GM18867 (cell line): Measurements from ENCODE around the gene CADPS.

ENCODE experiments used
- ATAC-seq: cut with Tn5 transposase; IDR thresholded peaks from one replicate; pipeline ENCODE4 v1.9.1; 2021; ENCODE audit warnings: mild to moderate bottlenecking, moderate library complexity; ENCODE audit not compliant: unreplicated experiment

The CADPS gene

DNA sequence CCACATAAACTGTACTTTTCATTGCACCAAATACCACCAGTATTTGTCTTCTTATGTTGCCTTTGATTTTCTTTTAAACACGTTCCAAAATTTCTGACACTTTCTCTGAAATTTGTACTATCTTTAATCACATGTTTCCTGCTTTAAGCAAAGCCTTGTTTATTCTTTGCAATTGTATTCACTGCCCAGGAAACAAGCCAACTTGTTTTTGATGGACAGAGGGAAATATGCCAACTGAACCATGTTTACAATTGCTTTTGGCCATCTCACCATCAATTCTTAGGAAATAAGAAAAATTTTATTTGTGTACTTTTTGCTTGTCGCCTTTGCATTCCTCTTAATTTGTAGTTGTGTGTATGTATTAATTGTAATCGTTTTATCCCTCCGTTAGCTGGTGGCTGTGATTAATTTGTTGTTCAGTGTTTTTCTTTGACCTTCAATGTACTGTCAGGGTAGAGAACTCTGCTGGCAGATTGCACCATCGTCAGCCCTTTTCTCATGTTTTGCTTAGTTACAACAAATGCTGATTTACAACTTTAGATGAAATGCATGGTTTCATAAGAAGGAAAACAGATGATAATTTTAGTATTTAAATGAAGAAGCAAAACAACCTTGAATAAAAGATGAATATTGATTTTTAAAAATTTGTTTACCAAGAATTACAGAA, 482.5 kb downstream of the CADPS start:
- no peak for ATAC-seq

DNA sequence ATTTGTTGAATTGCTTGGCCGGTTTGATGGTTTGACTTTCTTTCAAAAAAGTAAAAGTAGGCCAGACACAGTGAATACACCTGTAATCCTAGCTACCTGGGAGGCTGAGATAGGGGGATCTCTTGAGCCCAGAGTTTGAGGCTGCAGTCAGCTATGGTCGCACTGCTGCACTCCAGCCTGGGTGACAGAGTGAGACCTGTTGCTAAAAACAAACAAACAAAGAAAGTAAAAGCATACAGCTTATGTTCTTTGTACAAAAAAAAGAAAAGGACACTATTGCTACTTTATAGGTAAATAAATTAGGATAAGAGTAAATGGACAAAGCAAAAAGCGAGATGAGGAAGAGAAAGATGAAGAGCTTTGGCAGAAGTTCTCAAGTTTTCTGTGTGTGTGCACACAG, 488.0 kb downstream of the CADPS start:
- no peak for ATAC-seq

DNA sequence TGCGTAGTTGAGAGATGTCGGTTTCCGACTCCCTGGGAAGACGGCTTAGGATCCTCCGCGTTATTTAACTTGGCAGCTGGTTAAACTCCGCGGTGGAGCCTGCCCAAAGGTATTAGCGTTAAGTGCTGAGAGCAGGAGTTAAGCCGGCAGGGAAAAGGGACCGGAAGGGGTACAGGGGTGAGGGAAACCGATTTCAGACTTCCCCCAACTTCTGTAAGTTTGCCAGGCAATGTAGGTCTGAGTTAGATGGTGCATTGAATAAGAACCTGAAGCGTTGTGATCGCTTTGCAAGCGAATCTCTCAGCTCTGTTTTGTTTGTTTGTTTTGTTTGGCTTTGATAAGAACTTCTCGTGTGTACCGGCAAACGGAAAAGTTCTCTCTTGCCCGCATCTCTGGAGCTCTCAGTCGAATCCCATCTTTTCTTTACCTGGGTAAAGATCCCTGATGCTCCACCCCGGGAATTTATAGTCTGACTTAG, 495.9 kb downstream of the CADPS start:
- ATAC-seq = no peak

DNA sequence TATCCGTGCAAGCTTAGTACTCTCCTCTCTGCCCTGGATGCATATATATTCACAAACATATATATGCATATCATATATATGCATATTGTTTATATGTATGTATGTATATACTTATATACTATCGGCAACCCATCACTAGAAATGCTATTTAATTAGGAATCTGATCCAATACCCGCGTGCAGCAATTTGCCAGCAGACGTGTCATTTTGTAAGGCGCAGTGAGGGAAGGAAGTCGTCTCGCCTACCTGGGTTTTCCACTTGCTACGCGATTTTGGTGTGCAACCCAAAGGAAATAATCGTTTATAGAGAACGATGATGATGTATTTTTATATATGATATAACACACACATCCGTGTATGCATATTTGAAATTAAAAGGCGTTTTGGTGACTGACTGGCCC, 496.3 kb downstream of the CADPS start:
- ATAC-seq = no peak

DNA sequence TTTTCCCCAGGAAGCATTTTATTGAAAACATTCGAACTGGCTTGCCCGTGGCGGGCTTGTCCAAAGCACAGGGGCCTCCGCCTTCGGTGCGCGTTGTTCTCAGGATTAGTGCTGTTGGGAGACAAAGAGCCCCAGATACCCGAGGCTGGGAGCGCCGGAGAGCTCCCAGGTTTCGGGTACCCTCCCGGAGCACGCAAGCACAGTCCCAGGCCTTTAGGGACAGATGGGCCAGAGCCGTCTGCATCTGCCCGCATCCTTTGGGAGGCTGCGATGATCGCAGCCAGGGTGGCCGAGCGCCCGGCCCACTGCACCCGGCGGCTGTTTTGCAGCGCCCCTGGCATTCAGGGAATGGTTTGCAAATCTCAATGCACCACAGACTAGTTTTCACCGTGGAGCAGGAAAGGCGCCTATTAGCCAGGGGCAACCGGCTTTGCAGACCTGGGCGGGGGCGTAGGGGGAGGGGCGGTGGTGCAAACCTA, 496.9 kb downstream of the CADPS start:
- ATAC-seq = no peak

DNA sequence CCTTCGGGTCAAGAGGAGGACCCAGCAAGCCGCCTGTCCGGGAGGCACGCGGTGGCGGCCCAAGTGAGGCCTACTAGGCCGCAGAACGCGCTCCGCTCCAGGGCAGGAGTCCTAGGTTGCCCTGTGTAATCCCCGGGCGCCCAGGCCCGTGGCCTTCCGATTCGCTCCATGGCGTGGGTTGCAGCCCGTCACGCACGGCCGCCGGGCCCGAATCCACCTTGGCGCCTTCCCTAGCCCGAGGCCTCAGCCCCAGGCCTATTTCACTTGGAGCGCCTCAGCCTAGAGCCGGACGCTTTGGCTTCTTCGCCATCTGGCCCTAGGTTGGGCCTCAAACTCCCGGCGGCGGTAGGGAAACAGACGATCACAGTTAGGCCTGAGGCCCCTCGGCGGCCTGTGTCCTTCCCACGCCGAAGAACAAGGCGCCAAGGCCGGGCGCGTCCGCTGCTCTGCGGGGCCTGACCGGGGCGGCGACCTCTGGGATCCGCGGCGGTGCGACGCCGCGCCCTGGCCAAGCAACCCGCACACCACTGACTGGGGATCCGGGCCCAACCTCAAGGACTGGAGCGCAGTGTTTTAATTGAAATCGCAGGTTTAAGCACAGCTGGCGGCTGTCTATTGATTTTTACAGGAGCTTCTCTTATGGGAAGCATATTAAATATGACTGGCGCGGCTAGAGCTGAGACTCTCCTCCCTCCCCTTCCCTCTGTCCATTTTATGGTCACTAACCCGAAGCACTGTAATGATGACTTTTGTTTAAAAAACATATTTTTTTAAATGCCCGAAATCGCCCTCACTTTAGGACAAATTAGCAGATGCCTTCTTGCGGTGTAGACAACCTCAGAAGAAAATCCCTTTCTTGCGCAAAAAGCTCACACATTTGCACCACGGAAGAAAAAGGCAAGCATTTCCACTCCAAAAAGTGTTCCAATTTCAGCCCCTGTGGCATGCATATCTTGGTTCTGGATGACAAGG, 498.0 kb downstream of the CADPS start:
- no peak for ATAC-seq

DNA sequence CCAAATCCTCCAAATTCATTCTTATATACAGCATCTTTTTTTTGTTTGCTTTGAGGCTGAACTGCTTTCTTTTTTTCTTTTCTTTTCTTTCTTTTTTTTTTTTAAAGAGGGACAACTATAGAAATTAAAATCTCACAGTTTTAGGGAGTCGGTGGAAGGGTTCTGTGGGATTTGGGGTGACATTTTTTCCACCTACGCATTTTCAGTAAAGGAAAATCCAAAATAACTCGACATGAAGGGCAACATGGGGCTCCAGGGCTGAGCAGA, 498.8 kb downstream of the CADPS start:
- ATAC-seq = no peak

DNA sequence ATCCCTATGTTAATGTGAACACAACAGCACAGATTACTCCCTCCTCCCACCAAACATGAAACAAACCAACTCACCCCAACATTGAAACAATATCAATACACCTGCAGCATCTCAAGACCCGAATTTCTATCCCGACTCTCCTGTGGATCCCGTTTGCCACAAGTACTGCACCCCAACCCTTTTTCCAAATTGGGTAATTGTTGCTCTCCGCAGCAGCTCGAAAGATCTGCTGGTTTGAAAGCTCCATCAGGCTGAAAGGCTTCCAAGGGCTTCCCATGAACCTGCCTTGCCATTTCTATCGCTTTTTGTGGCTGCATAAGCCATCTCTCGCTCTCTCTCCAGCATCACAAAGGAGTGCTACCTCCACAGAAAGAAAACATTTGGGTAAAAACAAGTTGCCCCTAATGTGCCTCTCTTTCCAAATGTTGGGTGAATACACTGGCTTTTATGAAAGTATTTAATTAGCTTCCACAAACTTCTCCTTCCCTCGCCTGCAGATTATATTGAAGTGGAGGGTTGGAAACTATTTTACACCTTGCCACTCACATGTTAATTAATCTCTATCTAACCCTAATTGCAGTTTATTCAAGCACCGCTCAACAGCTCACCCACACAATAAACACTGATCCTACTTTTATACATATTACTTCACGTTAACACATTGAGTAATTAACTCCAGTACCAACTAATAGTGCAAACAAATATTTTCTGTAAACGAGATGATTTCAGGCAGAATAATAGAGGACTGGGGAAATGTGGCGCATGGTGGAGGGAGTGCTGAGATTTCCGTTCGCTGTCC, 499.4 kb downstream of the CADPS start:
- ATAC-seq = no peak

DNA sequence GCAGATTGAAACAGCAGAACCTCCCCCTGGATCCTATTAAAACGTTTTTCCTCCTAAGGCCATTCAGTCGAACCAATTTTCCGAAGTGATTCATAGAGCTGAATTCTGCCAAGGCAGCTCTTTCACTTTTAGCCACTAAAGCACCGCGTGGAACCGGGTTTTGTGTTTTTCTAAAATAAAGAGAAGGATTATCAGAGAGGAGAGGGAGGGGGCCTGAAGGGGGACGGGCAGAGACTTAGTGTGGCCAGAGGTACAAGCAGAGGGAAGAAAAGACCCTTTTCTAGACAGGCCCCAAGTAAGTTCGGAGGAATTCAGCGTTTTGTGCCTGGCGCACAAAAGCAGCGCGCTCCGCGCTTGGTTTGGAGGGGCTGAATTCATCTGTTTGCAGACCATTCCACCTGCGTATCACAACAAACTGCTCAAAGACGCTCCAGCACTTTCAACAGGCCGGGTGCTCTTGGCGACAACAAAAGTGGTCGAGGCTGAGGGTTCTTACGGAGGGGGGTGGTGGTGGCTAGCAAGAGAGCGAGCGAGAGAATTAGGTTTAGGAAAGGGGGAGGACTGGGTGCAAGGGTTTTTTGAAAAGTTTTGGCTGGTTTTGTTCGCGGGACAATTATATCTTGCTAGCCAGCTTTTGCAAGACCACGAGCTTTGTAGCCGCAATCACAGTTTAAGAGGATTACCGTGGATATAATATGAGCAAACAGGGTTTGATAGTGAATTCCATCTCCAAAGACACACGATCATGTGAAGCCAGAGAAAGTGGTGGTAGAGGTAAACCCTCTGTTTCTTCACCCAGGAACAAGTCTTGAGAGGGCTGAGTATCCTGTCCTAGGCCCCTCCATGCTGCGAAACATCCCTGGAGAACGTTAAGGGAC, 500.6 kb downstream of the CADPS start:
- ATAC-seq = no peak

DNA sequence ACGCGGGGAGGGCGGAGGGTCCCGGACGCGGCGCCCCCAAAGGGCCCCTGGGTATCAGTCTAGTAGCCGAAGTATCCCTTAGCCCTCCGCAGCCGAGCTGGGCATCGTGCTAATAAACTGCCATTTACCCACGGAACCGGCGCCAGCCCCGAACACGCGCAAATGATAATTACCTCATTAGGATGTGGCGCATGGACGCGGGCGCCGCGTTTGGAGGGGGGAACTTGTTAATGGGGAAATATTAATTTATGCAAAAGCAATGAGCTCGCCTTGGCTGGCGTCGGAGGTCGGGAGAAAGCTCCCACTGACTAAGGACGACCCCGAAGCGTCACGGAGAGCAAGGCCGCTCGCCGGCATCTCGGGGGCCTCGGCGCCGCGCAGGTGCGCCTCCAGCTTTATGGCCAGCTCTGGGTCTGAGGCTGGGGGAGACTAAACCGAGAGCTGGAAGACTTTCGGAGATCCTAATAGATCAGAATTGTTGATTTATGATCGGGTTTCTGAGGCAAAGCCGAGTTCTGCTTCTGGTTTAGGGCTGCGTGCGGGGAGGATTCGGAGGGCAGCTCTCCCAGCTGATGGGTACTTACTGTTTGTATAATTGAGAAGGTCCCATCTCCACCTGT, 501.4 kb downstream of the CADPS start:
- ATAC-seq = no peak

DNA sequence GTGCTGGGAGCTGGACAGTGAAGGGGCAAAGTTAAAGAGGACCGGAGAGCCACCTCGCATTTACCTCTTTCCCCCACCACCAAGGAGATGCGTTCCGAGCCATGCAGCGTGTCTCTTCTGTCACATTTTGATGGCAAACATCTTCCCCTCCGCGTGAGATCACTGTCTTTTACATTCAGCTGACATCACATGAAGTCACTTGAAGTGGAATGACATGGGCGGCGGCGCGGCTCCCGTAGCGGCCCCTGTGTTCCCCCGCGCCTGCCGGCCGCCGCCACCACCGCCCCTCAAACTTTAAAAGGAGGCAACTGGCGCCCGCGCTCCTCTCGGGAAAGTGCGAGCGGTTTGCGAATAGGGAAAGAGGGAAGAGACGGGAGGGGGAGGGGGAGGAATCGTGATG, 502.0 kb downstream of the CADPS start, which contains the start of gene FEZF2:
Gene FEZF2 (minus strand): TSS at position 336 of the 400 bp plus-strand sequence. CDS start 682 bp downstream, outside the sequence.
- ATAC-seq = no peak

DNA sequence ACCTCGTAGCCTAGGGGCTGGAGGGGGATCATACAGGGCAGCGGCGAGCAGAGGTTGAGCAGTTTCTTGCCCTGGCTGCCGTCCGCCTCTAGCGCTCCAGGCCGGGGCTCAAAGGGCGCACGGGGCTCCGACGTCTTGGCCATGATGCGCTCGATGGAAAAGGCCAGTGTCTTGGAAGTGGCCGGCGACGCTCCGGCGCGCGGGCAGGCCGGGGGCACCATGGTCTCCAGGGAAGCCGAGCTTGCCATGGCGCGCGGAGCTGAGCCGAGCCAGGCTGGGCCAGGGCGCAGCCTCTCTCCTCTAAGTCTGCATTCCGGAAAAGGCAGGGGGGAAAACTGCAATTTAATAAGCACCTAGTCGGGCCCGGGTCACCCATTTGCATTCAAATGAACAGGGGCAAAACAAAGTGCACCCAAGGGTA, 502.6 kb downstream of the CADPS start:
- no peak for ATAC-seq

DNA sequence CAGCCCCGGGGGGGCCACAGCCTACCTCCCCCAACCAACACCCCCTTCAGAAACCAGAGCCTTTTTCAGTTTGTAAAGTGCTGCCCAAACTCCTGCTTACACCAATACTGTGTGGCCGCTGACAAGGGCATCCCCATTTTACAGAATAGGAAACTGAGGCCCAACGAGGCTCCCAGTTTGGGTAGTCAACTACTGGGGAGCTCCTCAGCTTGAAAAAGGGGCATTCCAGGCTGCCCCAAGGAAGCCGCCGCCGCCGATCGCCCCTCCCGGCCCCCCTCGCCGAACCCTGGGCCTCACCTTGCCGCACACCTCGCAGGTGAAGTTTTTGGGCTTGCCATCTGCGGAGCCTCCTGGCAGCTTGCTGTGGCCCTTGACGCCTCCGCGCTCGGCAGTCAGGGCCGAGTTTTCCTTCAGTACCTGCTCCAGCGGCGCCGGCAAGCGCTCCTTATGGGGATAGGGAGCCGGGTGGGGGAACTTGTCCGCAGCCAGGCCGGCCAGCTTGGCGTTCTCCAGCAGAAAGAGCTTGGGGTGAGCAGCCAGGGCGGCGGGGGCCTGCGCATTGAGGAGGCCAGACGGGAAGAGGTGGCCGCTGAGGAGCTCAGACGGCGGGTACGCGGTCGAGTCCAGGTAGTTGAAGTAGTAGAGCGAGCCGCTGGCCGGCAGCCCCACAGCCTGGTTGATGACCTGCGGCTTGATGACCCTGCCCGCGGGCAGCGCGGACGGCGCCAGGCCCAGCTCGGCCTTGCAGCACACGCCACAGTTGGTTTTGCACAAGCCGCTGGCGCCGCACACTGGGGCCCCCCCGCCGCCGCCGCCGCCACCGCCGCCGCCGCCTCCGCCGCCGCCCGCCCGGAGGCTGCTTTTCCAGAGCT, 503.3 kb downstream of the CADPS start:
- ATAC-seq = no peak

DNA sequence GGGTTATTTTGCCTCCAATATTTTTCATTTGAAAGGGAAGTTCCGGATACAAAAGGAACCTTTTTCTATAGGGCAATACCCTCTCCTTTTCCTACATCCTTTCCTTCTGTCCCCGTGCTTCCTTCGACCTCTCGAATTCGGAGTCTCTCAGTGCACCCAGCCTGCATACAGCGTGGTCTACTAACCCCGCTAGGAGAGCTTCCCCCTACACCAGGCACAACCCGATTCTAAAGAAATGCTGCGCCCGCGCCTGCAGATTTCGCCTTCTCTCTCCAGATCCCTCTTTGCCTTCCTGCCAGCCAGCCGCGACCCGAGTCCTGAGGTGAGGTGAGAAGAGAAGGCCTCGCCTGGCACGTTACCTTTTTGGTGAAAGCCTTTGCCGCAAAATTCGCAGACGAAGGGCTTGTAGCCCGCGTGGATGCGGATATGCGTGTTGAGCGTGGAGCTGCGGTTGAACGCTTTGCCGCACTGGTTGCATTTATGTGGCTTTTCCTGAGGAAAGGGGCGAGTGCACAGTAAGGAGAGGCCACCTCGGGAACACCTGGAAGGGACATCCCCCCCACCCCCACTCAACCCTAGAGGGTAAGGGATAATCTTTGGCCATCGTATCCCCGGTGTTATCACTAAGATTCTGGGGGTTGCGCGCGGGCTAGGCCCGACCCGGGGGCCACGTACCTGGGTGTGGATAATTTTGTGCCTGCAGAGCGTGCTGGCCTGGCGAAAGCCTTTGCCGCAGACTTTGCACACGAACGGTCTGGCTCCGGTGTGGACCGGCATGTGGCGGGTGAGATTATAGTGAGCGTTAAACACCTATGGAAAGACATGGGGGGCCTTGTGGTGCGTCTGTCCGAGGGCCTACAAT, 504.1 kb downstream of the CADPS start:
- no peak for ATAC-seq

DNA sequence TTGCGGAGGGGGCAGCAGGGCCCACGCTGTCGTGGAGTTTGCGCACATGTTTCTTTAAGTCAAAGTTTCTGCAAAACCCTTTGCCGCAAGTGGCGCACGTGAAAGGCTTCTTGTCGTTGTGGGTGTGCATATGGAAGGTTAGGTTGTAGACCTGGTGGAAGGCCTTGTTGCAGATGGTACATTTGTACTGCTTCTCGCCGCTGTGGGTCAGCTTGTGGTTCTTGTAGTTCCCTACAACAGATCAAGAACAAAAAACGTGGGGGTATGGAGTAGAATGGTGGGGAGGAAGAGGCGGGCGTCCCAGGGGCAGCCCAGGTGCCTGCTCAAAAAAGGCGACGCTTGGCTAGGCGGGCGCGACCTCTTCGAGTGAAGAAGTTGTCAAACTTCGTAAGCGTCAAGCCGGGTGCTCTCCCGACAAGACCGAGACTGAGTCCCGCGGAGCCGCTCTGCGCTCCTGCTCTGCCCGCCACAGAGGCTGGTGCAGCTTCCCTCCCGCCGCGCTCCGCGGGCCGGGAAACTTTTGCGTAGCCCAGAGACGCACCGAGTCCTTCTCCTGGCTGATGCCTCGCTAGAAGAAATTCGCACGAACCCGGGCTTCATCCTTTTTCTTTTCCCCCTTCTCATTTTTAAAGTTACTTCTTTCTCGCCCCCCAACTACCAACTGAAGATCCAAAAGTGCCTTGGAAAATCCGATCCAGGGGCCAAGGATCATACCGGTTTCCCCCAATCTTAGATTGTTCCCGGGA, 504.9 kb downstream of the CADPS start:
- ATAC-seq = no peak

DNA sequence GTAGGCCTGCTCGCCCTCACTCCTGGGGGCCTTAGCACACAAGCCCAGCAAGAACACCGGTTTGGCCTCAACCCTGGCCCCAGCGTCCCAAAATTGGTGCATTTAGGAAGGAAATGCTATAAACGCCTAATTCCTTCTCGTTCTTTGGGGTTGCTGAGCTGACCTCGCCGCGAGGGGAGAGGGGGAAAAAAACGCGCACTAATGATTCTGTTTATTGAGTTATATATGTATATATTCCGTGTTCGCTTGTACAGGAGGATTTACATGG, 505.8 kb downstream of the CADPS start:
- ATAC-seq = no peak

DNA sequence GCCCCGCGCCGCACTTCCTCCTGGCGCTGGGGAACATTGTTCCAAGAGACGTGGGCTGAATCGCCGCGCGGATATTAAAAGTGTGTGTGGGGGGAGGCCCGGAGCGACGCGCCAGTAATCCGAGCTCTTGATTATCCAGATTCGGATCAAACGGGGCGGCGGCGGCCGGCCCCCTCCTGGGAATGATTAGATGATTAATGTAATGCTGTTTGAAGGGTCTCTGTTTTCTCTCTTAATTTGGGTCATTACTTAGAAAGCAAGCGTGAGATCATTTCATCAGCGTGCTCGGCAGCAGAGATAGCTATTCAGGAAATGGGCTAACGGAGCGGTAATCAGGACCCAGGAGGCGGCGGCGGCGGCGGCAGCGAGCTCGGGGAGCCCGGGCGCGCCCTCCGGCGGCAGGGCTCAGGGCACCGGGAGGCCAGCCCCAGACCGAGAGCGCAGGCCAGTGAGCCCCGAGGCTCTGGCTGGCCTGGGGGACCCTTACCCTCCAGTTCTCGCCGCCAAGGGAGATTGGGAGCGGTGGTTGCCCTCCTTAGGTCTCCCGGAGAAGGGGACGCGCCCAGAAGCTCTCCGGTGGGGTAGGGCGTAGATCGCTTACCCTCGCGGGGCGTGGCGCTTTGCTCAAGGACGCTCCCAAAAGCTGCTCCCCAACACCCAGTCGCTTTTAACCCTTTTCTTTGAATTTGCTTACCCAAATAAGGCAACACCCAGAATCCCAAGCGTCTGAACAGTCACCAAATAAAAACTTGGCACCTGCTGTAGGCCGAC, 506.3 kb downstream of the CADPS start:
- ATAC-seq = no peak
